Neuronal stem cell (in vitro differentiated cells): ENCODE measurements around the gene COG7.
"Not testable (repeated sequence)": the region's sequence is repeated elsewhere in the genome, so short reads cannot be mapped to it uniquely, and the experiment has no call there.

Experiments
- DNase-seq: peaks from one replicate; pipeline ENCODE4 v3.0.0-alpha.2; 2013; ENCODE audit warnings: low spot score
- H2AFZ ChIP-seq: one replicate; pipeline ENCODE4 v1.6.1; 2013; ENCODE audit warnings: mild to moderate bottlenecking, low read length, inconsistent platforms
- H2AK5ac ChIP-seq: 2 replicates; pipeline ENCODE4 v1.6.1; 2013; ENCODE audit warnings: low read depth, mild to moderate bottlenecking, inconsistent platforms, low read length, moderate library complexity, mixed read lengths
- H2BK120ac ChIP-seq: 2 replicates; pipeline ENCODE4 v1.6.1; 2013; ENCODE audit warnings: low read depth, mild to moderate bottlenecking, inconsistent platforms, low read length, moderate library complexity, mixed read lengths
- H2BK12ac ChIP-seq: one replicate; pipeline ENCODE4 v1.6.1; 2013; ENCODE audit warnings: low read length, inconsistent platforms
- H2BK15ac ChIP-seq: 2 replicates; pipeline ENCODE4 v1.6.1; 2013; ENCODE audit warnings: mild to moderate bottlenecking, low read length, inconsistent platforms, mixed read lengths
- H2BK5ac ChIP-seq: one replicate; pipeline ENCODE4 v1.6.1; 2013; ENCODE audit warnings: inconsistent platforms, mild to moderate bottlenecking, low read length, moderate library complexity
- H3K14ac ChIP-seq: one replicate; pipeline ENCODE4 v1.6.1; 2013; ENCODE audit warnings: low read length, inconsistent platforms
- H3K18ac ChIP-seq: 2 replicates; pipeline ENCODE4 v1.6.1; 2013; ENCODE audit warnings: low read length, inconsistent platforms
- H3K23ac ChIP-seq: 2 replicates; pipeline ENCODE4 v1.6.1; 2013; ENCODE audit warnings: low read depth, mild to moderate bottlenecking, mixed read lengths, low read length, inconsistent platforms; ENCODE audit not compliant: poor library complexity
- H3K27ac ChIP-seq: replicated peaks from 3 replicates; pipeline ENCODE4 v1.5.1; 2013; ENCODE audit warnings: low read length, inconsistent platforms
- H3K27me3 ChIP-seq, 3 experiments: 2 replicates each; pipeline ENCODE4 v1.6.1; 2013; ENCODE audit warnings: low read length in 3 of 3, mild to moderate bottlenecking in 2 of 3, inconsistent platforms in 1 of 3, low read depth in 1 of 3, mixed read lengths in 1 of 3, moderate library complexity in 1 of 3; ENCODE audit not compliant: control insufficient read depth in 3 of 3, insufficient read depth in 3 of 3
- H3K36me3 ChIP-seq, 2 donors: replicated peaks in 1 of 2; 2 replicates each; pipeline ENCODE4 v1.6.1; 2013; ENCODE audit warnings: low read length in 2 of 2; ENCODE audit not compliant: control insufficient read depth in 2 of 2, insufficient read depth in 2 of 2
- H3K4ac ChIP-seq: 2 replicates; pipeline ENCODE4 v1.6.1; 2013; ENCODE audit warnings: inconsistent platforms, mild to moderate bottlenecking, low read length, moderate library complexity
- H3K4me1 ChIP-seq, 2 donors: 1 replicate in 1 of 2; 2 replicates in 1 of 2; pipeline ENCODE4 v1.6.1; 2013; ENCODE audit warnings: low read length in 2 of 2, low read depth in 1 of 2; ENCODE audit not compliant: control insufficient read depth in 2 of 2, insufficient read depth in 1 of 2
- H3K4me2 ChIP-seq: one replicate; pipeline ENCODE4 v1.6.1; 2013; ENCODE audit warnings: mild to moderate bottlenecking, low read length, inconsistent platforms; ENCODE audit not compliant: insufficient read depth, poor library complexity, severe bottlenecking
- H3K4me3 ChIP-seq, 2 donors: 2 replicates each; pipeline ENCODE4 v1.5.1; 2013; ENCODE audit warnings: low read length in 2 of 2, mild to moderate bottlenecking in 2 of 2, inconsistent platforms in 1 of 2, moderate library complexity in 1 of 2
- H3K79me1 ChIP-seq: one replicate; pipeline ENCODE4 v1.6.1; 2013; ENCODE audit warnings: low read depth, mild to moderate bottlenecking, inconsistent platforms, low read length, moderate library complexity
- H3K9ac ChIP-seq: one replicate; pipeline ENCODE4 v1.6.1; 2013; ENCODE audit warnings: mild to moderate bottlenecking, low read depth, low read length, inconsistent platforms; ENCODE audit not compliant: poor library complexity
- H3K9me3 ChIP-seq, 2 donors: replicated peaks in 1 of 2; 2 replicates each; pipeline versions ENCODE3 to v1.6.1; 2013; ENCODE audit warnings: low read length in 2 of 2, mild to moderate bottlenecking in 2 of 2, inconsistent platforms in 1 of 2, low read depth in 1 of 2, mixed read lengths in 1 of 2, moderate library complexity in 1 of 2; ENCODE audit not compliant: control insufficient read depth in 2 of 2, insufficient read depth in 1 of 2
- H4K8ac ChIP-seq: one replicate; pipeline ENCODE4 v1.6.1; 2013; ENCODE audit warnings: low read depth, mild to moderate bottlenecking, inconsistent platforms, low read length, moderate library complexity
- H4K91ac ChIP-seq: one replicate; pipeline ENCODE4 v1.6.1; 2013; ENCODE audit warnings: low read length, low read depth, mild to moderate bottlenecking, inconsistent platforms; ENCODE audit not compliant: poor library complexity
- WGBS, 2 donors: extraction: QIAGEN DNeasy Blood & Tissue Kit; methylation state at CpG; one replicate each; pipeline ENCODE4 v1.1.7; 2013; ENCODE audit warnings: missing lambda C conversion rate in 2 of 2, mixed read lengths in 1 of 2; ENCODE audit not compliant: insufficient read length in 2 of 2, insufficient replicate concordance in 1 of 2; ENCODE audit errors: extremely low coverage in 2 of 2; 5-methylcytosine and 5-hydroxymethylcytosine counted together

The COG7 gene

GRCh38 chr16:23483492-23483891 is 30.5 kb upstream of the COG7 start:
- H4K8ac ChIP-seq, result not testable (repeated sequence)

GRCh38 chr16:23482778-23483177 is 29.8 kb upstream of the COG7 start:
- Histone ChIP-seq H3K9ac (no peak overlapping the region), H3K4me2 (no peak overlapping the region), H3K27me3 (no peaks in the 10 kb centered on the region), H3K36me3 (peaks cover 69 to 94% of the 10 kb centered on the region in 2 donors), H2BK12ac (no peak overlapping the region), H2BK5ac (no peak overlapping the region), H3K4ac (no peak overlapping the region), H3K18ac (no peak overlapping the region), H3K4me3 (no peak overlapping the region), H2AFZ (no peak overlapping the region), H2BK15ac (no peak overlapping the region), H2AK5ac (no peak overlapping the region), H3K79me1 (no peaks in the 10 kb centered on the region), H4K91ac (no peak overlapping the region), H3K4me1 (no peaks in the 10 kb centered on the region), H3K27ac (no peak overlapping the region), H4K8ac (no peak overlapping the region), H3K14ac (no peak overlapping the region), H2BK120ac (no peak overlapping the region), H3K9me3 (no peaks in the 10 kb centered on the region), H3K23ac (no peak overlapping the region)
- WGBS, 2 donors, result no CpG with 5 or more reads among the region's 14 CpGs
- DNase-seq, result no peak

More at GRCh38 chr16:23483492-23483891, 30.5 kb upstream of the COG7 start:
- H3K36me3 ChIP-seq, result peaks cover 71 to 95% of the 10 kb centered on the region in 2 donors
- H2AK5ac ChIP-seq, H3K4ac ChIP-seq, H2AFZ ChIP-seq, H2BK5ac ChIP-seq, H4K91ac ChIP-seq, H2BK15ac ChIP-seq, H3K18ac ChIP-seq, H3K27ac ChIP-seq, H3K79me1 ChIP-seq, H2BK120ac ChIP-seq, DNase-seq, H3K9me3 ChIP-seq, H3K23ac ChIP-seq, H3K4me1 ChIP-seq, H3K27me3 ChIP-seq, H3K9ac ChIP-seq, H3K4me3 ChIP-seq, H2BK12ac ChIP-seq, H3K14ac ChIP-seq, H3K4me2 ChIP-seq: not testable (repeated sequence)
- no CpG with 5 or more reads among the region's 8 CpGs for WGBS, 2 donors

- Histone ChIP-seq H3K36me3 (peaks cover 58 to 95% of the 10 kb centered on the region in 2 donors), H3K27me3 (no peaks in the 10 kb centered on the region), H2AFZ (no peak overlapping the region), H4K91ac (no peak overlapping the region), H3K79me1 (no peaks in the 10 kb centered on the region), H3K18ac (no peak overlapping the region), H2BK5ac (no peak overlapping the region), H3K4ac (no peak overlapping the region), H3K4me1 (no peaks in the 10 kb centered on the region), H3K9me3 (no peaks in the 10 kb centered on the region), H2BK12ac (no peak overlapping the region), H4K8ac (no peak overlapping the region), H3K4me2 (no peak overlapping the region), H3K9ac (no peak overlapping the region), H3K23ac (no peak overlapping the region), H2AK5ac (no peak overlapping the region), H3K27ac (no peak overlapping the region), H2BK120ac (no peak overlapping the region), H3K4me3 (no peak overlapping the region), H3K14ac (no peak overlapping the region), H2BK15ac (no peak overlapping the region)
- DNase-seq, result no peak
- WGBS, 2 donors, result no CpG with 5 or more reads among the region's 4 CpGs
Observed at GRCh38 chr16:23480257-23480656, 27.3 kb upstream of the COG7 start.

- H3K4me1 ChIP-seq, result no peaks in the 10 kb centered on the region
- no peak overlapping the region for H4K91ac ChIP-seq
- DNase-seq, result no peak
- H2BK12ac ChIP-seq, result no peak overlapping the region
- no peak overlapping the region for H3K18ac ChIP-seq
- H2BK120ac ChIP-seq, result no peak overlapping the region
- H3K27ac ChIP-seq, result no peak overlapping the region
- H3K27me3 ChIP-seq, result no peaks in the 10 kb centered on the region
- H3K23ac ChIP-seq, result no peak overlapping the region
- peak overlapping the region in 1 of 2 donors; percentile 19 for H3K4me3 ChIP-seq
- H2BK15ac ChIP-seq, result no peak overlapping the region
- no peak overlapping the region for H2AFZ ChIP-seq
- H3K4me2 ChIP-seq, result no peak overlapping the region
- H2AK5ac ChIP-seq, result no peak overlapping the region
- H2BK5ac ChIP-seq, result no peak overlapping the region
- H3K36me3 ChIP-seq, result peaks cover 59 to 95% of the 10 kb centered on the region in 2 donors
- no peak overlapping the region for H3K9ac ChIP-seq
- no peak overlapping the region for H3K4ac ChIP-seq
- no CpG with 5 or more reads among the region's 3 CpGs for WGBS, 2 donors
- no peaks in the 10 kb centered on the region for H3K9me3 ChIP-seq
- H3K79me1 ChIP-seq, result no peaks in the 10 kb centered on the region
- H3K14ac ChIP-seq, result no peak overlapping the region
- no peak overlapping the region for H4K8ac ChIP-seq
Observed at GRCh38 chr16:23479138-23479537, 26.1 kb upstream of the COG7 start.
